KMS-11 (cell line): ENCODE results near the gene DNAJC27.

Source experiments
- H2AFZ ChIP-seq: fragments of 200-600 bp; sonication (generic); 2 replicates; pipeline ENCODE4 v1.6.1; 2016; ENCODE audit warnings: antibody characterized with exemption, mixed run types, low read depth
- H3K27ac ChIP-seq: fragments of 200-600 bp; sonication (generic); 2 replicates; pipeline ENCODE4 v1.6.1; 2016; ENCODE audit warnings: mild to moderate bottlenecking, mixed run types
- H3K27me3 ChIP-seq: fragments of 200-600 bp; sonication (generic); 2 replicates; pipeline ENCODE4 v1.6.1; 2017; ENCODE audit warnings: mild to moderate bottlenecking, low read depth, mixed run types, moderate library complexity; ENCODE audit not compliant: insufficient read depth
- H3K36me3 ChIP-seq: fragments of 200-600 bp; sonication (generic); 2 replicates; pipeline ENCODE4 v1.6.1; 2017; ENCODE audit warnings: mild to moderate bottlenecking, mixed run types; ENCODE audit not compliant: insufficient read depth
- H3K4me1 ChIP-seq: fragments of 200-600 bp; sonication (generic); 2 replicates; pipeline ENCODE4 v1.6.1; 2016; ENCODE audit warnings: mild to moderate bottlenecking, low read depth, mixed run types; ENCODE audit not compliant: poor library complexity, severe bottlenecking
- H3K4me2 ChIP-seq: fragments of 200-600 bp; sonication (generic); 2 replicates; pipeline ENCODE4 v1.7.0; 2016; ENCODE audit warnings: mild to moderate bottlenecking, mixed run types
- H3K4me3 ChIP-seq: fragments of 200-600 bp; sonication (generic); IDR thresholded peaks from 2 replicates; pipeline ENCODE4 v1.6.1; 2017; ENCODE audit warnings: low read depth, low read length, mixed read lengths; ENCODE audit not compliant: insufficient read depth
- H3K79me2 ChIP-seq: fragments of 200-600 bp; sonication (generic); 2 replicates; pipeline ENCODE4 v1.6.1; 2016; ENCODE audit warnings: low read depth, mixed run types; ENCODE audit not compliant: insufficient read depth
- H3K9ac ChIP-seq: fragments of 200-600 bp; sonication (generic); 2 replicates; pipeline ENCODE4 v1.6.1; 2016; ENCODE audit warnings: mild to moderate bottlenecking, mixed run types
- H4K20me1 ChIP-seq: fragments of 200-600 bp; sonication (generic); 2 replicates; pipeline ENCODE4 v1.6.1; 2016; ENCODE audit warnings: mild to moderate bottlenecking, mixed run types; ENCODE audit not compliant: insufficient read depth
- CTCF ChIP-seq: fragments of 200-600 bp; sonication (generic); conservative IDR thresholded peaks from 2 replicates; pipeline ENCODE4 v1.6.1; 2017; ENCODE audit warnings: low read depth, mild to moderate bottlenecking, antibody characterized with exemption, low read length, moderate library complexity, mixed read lengths

Gene DNAJC27

GRCh38 chr2:24932715-24933114, 39.0 kb downstream of the DNAJC27 start:
- no peak for TF ChIP-seq CTCF
- Histone ChIP-seq H3K79me2 (no peaks in the 10 kb centered on the region), H3K27me3 (no peaks in the 10 kb centered on the region), H2AFZ (no peak overlapping the region), H3K27ac (no peak overlapping the region), H3K4me2 (no peak overlapping the region), H4K20me1 (no peaks in the 10 kb centered on the region), H3K9ac (no peak overlapping the region), H3K36me3 (no peaks in the 10 kb centered on the region), H3K4me1 (peaks cover 23% of the 10 kb centered on the region), H3K4me3 (no peak overlapping the region)

DNA sequence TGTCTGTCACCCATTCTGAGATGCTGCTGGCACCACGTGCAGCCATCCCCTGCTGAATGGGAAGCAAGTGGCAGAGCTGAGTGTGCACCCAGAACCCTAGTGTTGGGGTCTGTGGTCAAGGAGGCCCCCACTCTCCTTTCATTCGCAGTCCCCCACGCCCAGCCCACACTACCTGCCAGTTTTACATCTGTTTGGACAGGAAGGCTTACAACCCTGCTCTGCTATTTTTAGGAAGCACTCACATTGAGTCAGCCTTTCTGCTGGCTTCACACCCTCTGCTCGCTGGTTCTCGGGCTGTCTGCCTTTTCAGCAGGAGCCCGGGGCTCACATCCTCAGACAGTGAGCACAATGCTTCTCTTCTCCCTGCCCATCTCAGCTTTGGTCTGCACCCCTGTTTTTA, 41.0 kb downstream of the DNAJC27 start:
- peak overlapping the region; percentile 35; the same call in 1 of the 2 replicates for H3K9ac ChIP-seq
- no peak for TF ChIP-seq CTCF
- peak overlapping the region; percentile 43; the same call in 1 of the 2 replicates for H3K27ac ChIP-seq
- H4K20me1 ChIP-seq, result no peaks in the 10 kb centered on the region
- H3K4me2 ChIP-seq, result peak overlapping the region; percentile 49
- H3K4me1 ChIP-seq, result peaks cover 23% of the 10 kb centered on the region
- H3K79me2 ChIP-seq, result no peaks in the 10 kb centered on the region
- no peaks in the 10 kb centered on the region for H3K27me3 ChIP-seq
- no peaks in the 10 kb centered on the region for H3K36me3 ChIP-seq
- peak overlapping the region; percentile 53 for H3K4me3 ChIP-seq
- H2AFZ ChIP-seq, result peak overlapping the region; percentile 75

GRCh38 chr2:24929230-24929629, 42.5 kb downstream of the DNAJC27 start:
- Histone ChIP-seq H3K36me3 (no peaks in the 10 kb centered on the region), H3K27ac (no peak overlapping the region), H4K20me1 (no peaks in the 10 kb centered on the region), H2AFZ (no peak overlapping the region), H3K4me3 (no peak overlapping the region), H3K4me2 (no peak overlapping the region), H3K4me1 (peaks cover 23% of the 10 kb centered on the region), H3K9ac (no peak overlapping the region), H3K27me3 (no peaks in the 10 kb centered on the region), H3K79me2 (no peaks in the 10 kb centered on the region)
- TF ChIP-seq CTCF, result no peak

- TF ChIP-seq CTCF, result no peak
- Histone ChIP-seq H3K27ac (no peak overlapping the region), H3K79me2 (no peaks in the 10 kb centered on the region), H3K27me3 (no peaks in the 10 kb centered on the region), H3K4me1 (peaks cover 23% of the 10 kb centered on the region), H2AFZ (no peak overlapping the region), H3K36me3 (no peaks in the 10 kb centered on the region), H3K4me2 (no peak overlapping the region), H4K20me1 (no peaks in the 10 kb centered on the region), H3K4me3 (no peak overlapping the region), H3K9ac (no peak overlapping the region)
These were observed 43.7 kb downstream of the DNAJC27 start for GRCh38 chr2:24928036-24928435.
